Heart left ventricle (tissue), 16 donors: ENCODE measurements around the gene KRT74. TPM values are rescaled to one million over a fixed set of nuclear protein-coding genes. Genes with fewer than 3 reads are reported as not detected.

Experiments used
- ATAC-seq, 4 donors: fragments of 200-7000 bp; cut with Tn5 transposase; one replicate each; pipeline ENCODE4 v1.9.1; 2020 to 2022; ENCODE audit warnings: moderate library complexity in 4 of 4, mild to moderate bottlenecking in 3 of 4, moderate number of reproducible peaks in 1 of 4
- DNase-seq, 5 donors: peaks; one replicate each; pipeline ENCODE4 v3.0.0-alpha.2; 2020
- H3K27ac ChIP-seq, 12 donors: fragments of 200-600 bp; sonication (generic) in 4 of 12; one replicate each; pipeline versions ENCODE4 v1.5.0 to v1.8.0; 2016 to 2022; ENCODE audit warnings: mild to moderate bottlenecking in 2 of 12
- H3K27me3 ChIP-seq, 9 donors: fragments of 200-600 bp; sonication (generic) in 2 of 9; one replicate each; pipeline versions ENCODE4 v1.5.1 to v1.8.0; 2016 to 2022; ENCODE audit warnings: mild to moderate bottlenecking in 3 of 9
- H3K36me3 ChIP-seq, 9 donors: fragments of 200-600 bp; sonication (generic) in 2 of 9; one replicate each; pipeline versions ENCODE4 v1.5.0 to v1.8.0; 2018 to 2022; ENCODE audit warnings: mild to moderate bottlenecking in 2 of 9
- H3K4me1 ChIP-seq, 12 donors: fragments of 200-600 bp; sonication (generic) in 4 of 12; one replicate each; pipeline versions ENCODE4 v1.5.0 to v1.8.0; 2016 to 2022; ENCODE audit warnings: mild to moderate bottlenecking in 3 of 12
- H3K4me3 ChIP-seq, 12 donors: fragments of 200-600 bp; sonication (generic) in 4 of 12; one replicate each; pipeline versions ENCODE4 v1.5.0 to v1.8.0; 2017 to 2022; ENCODE audit warnings: mild to moderate bottlenecking in 9 of 12, moderate library complexity in 4 of 12
- H3K9me3 ChIP-seq, 12 donors: fragments of 200-600 bp; sonication (generic) in 4 of 12; one replicate each; pipeline versions ENCODE4 v1.5.0 to v1.8.0; 2016 to 2022; ENCODE audit warnings: mild to moderate bottlenecking in 1 of 12
- CTCF ChIP-seq, 12 donors: fragments of 200-600 bp; sonication (generic) in 4 of 12; IDR thresholded peaks; one replicate each; pipeline versions ENCODE4 v1.5.0 to v1.8.0; 2018 to 2022; ENCODE audit warnings: antibody characterized with exemption in 12 of 12, mild to moderate bottlenecking in 5 of 12
- POLR2A ChIP-seq, 2 donors: fragments of 450-650 bp; IDR thresholded peaks; one replicate each; pipeline ENCODE4 v1.6.1; 2017; ENCODE audit warnings: antibody characterized with exemption in 2 of 2, mild to moderate bottlenecking in 2 of 2, moderate library complexity in 2 of 2
- WGBS, 4 donors: extraction: QIAGEN DNeasy Blood & Tissue Kit in 2 of 4; methylation state at CpG; one replicate each; pipeline versions ENCODE4 v1.1.5 to v1.1.7; 2013 to 2018; 5-methylcytosine and 5-hydroxymethylcytosine counted together
- intact Hi-C, 10 donors: fragments of 100-400 bp; cut with DNase I; formaldehyde crosslinking; loops; one replicate each; pipeline versions ENCODE4 v1.11.1 to v1.14.2; 2022
- polyA plus RNA-seq, 2 donors: library from polyadenylated mRNA; stranded (reverse); fragments of 200-250 nt; gene quantifications; one replicate each; pipeline ENCODE4 v1.2.3, GENCODE V29; 2013
- total RNA-seq, 9 donors: library from RNA; depleted of rRNA in 2 of 9; stranded (reverse); fragments of >200 nt in 2 of 9; fragmentation: NEBNext Ultra II Directional in 3 of 9; extraction: Animal tissue kit (Norgen Biotek cat#: 25700) in 3 of 9; gene quantifications; one replicate each; pipeline versions ENCODE4 v1.1.0 to v1.2.4, GENCODE V29; 2016 to 2023
- donor health status: ischemic (EF 13 %, LVEDD 7.1; RV severe dilation, severe dysfunction).
- donor health status: healthy with polysubstance abuse.
- donor health status: DM: no; HTN: yes; CAD: no.
- donor health status: DM: no; HTN: no; CAD: no.
- donor health status: ischemic (EF 25% LVEDD 6.9; RV normal size, moderate dysfunction).
- donor health status: ischemic (EF 25% LVEDD 5.7; RV mildly dilated, moderate dysfunction).
- donor health status: healthy.
- donor health status: DM: yes; HTN: yes; CAD: no.
- donor health status: ischemic (EF 35%, LVEDD 5.7; RV mildly dilated, moderate dysfunction).
- donor health status: nonischemic (EF 11% LVEDD 7.7; RV severe dilation, severe dysfunction).
- donor health status: DM: yes; HTN: yes; CAD: no.
- donor health status: PGD.
- donor health status: ischemic (EF 29% LVEDD 5.4; RV normal size, mild dysfunction).
- donor health status: nonischemic (EF 23%, LVEDD 6.1; RV moderate dilation, normal function).

KRT74 gene
- total and polyA plus RNA-seq, 11 donors = not detected

GRCh38 chr12:52570511-52570910, 3.1 kb downstream of the KRT74 start:
- Histone ChIP-seq H3K9me3 (no peaks in the 10 kb centered on the region), H3K4me1 (peaks cover 0 to 19% (median 0%) of the 10 kb centered on the region in 12 donors), H3K36me3 (no peaks in the 10 kb centered on the region), H3K4me3 (no peak overlapping the region), H3K27ac (no peak overlapping the region), H3K27me3 (peaks cover 0 to 42% (median 5%) of the 10 kb centered on the region in 9 donors)
- DNase-seq (no peak), ATAC-seq (no peak)
- intact Hi-C loops = loop anchor here in 2 of 10 donors (10.0 kb wide), 1 partner anchor 196 kb away; no protein-coding TSS in a partner anchor
- TF ChIP-seq POLR2A (IDR thresholded peaks at IDR 0.05) (no peak), CTCF (IDR thresholded peaks at IDR 0.05) (no peak)
- 94 to 96% (median 95%) methylated on average over 10 of the region's 10 CpGs for WGBS, 4 donors

- DNase-seq = no peak
- Histone ChIP-seq H3K27ac (no peak overlapping the region), H3K36me3 (no peaks in the 10 kb centered on the region), H3K27me3 (peaks cover 0 to 38% (median 0%) of the 10 kb centered on the region in 9 donors), H3K9me3 (no peaks in the 10 kb centered on the region), H3K4me1 (peaks cover 0 to 19% (median 0%) of the 10 kb centered on the region in 12 donors), H3K4me3 (no peak overlapping the region)
- no peak for ATAC-seq
- no peak for TF ChIP-seq POLR2A (IDR thresholded peaks at IDR 0.05)
- no peak for TF ChIP-seq CTCF (IDR thresholded peaks at IDR 0.05)
- intact Hi-C loops = no loop called here
- WGBS, 4 donors = 85 to 96% (median 89%) methylated on average over 12 of the region's 12 CpGs
Observed at GRCh38 chr12:52568111-52568510, 5.5 kb downstream of the KRT74 start.

GRCh38 chr12:52566847-52567291, 6.8 kb downstream of the KRT74 start:
- intact Hi-C loops = no loop called here
- Histone ChIP-seq H3K27ac (peak overlapping the region in 2 of 12 donors; percentile 39 to 65), H3K4me1 (peaks cover 0 to 19% (median 0%) of the 10 kb centered on the region in 12 donors), H3K9me3 (no peaks in the 10 kb centered on the region), H3K4me3 (no peak overlapping the region), H3K36me3 (no peaks in the 10 kb centered on the region), H3K27me3 (peaks cover 0 to 33% (median 0%) of the 10 kb centered on the region in 9 donors)
- WGBS, 4 donors = 20 to 32% (median 26%) methylated on average over 2 to 8 of the region's 8 CpGs
- DNase-seq = peak; percentile 30 to 81 (median 76)
- TF ChIP-seq POLR2A (IDR thresholded peaks at IDR 0.05) = no peak
- no peak for TF ChIP-seq CTCF (IDR thresholded peaks at IDR 0.05)
- peak; percentile 90 to 98 (median 98) for ATAC-seq

GRCh38 chr12:52564582-52564981, 9.1 kb downstream of the KRT74 start:
- DNase-seq = no peak
- no peak overlapping the region for H3K4me3 ChIP-seq
- no peak overlapping the region for H3K27ac ChIP-seq
- TF ChIP-seq POLR2A (IDR thresholded peaks at IDR 0.05) = no peak
- no peak for TF ChIP-seq CTCF (IDR thresholded peaks at IDR 0.05)
- ATAC-seq = no peak
- WGBS, 4 donors = 33 to 60% (median 43%) methylated on average over 1 of the region's 1 CpG
- H3K27me3 ChIP-seq = peaks cover 0 to 20% (median 0%) of the 10 kb centered on the region in 9 donors
- H3K36me3 ChIP-seq = no peaks in the 10 kb centered on the region
- H3K9me3 ChIP-seq = no peaks in the 10 kb centered on the region
- intact Hi-C loops = no loop called here
- peaks cover 0 to 19% (median 0%) of the 10 kb centered on the region in 12 donors for H3K4me1 ChIP-seq
